Activated CD4-positive, CD25-positive, alpha-beta regulatory T cell treated with anti-CD3 and anti-CD28 coated beads, Interleukin-2, amount 50 U/mL, for 72 hours (primary cell): Measurements from ENCODE around the gene TGFB2.

Source experiments
- DNase-seq: peaks from one replicate; pipeline ENCODE4 v3.0.0; 2021

Gene TGFB2

GRCh38 chr1:218336328-218336727, 8.8 kb upstream of the TGFB2 start:
- no peak for DNase-seq

- no peak for DNase-seq
Measured at GRCh38 chr1:218339267-218339831, 5.8 kb upstream of the TGFB2 start.

- no peak for DNase-seq
Measured at GRCh38 chr1:218341325-218341724, 3.8 kb upstream of the TGFB2 start.

- no peak for DNase-seq
Measured at GRCh38 chr1:218342091-218342490, 3.0 kb upstream of the TGFB2 start.

- no peak for DNase-seq
Measured at GRCh38 chr1:218345673-218346390, 696 bp downstream of the TGFB2 start.

GRCh38 chr1:218346391-218347204, 1.5 kb downstream of the TGFB2 start:
- DNase-seq, result no peak

- no peak for DNase-seq
Measured at GRCh38 chr1:218347336-218347722, 2.2 kb downstream of the TGFB2 start.

GRCh38 chr1:218347723-218348627, 2.8 kb downstream of the TGFB2 start:
- DNase-seq, result no peak

- DNase-seq, result no peak
Measured at GRCh38 chr1:218348628-218349071, 3.5 kb downstream of the TGFB2 start.

GRCh38 chr1:218349348-218350034, 4.4 kb downstream of the TGFB2 start:
- DNase-seq, result no peak

GRCh38 chr1:218350035-218350525, 4.9 kb downstream of the TGFB2 start:
- no peak for DNase-seq

GRCh38 chr1:218350801-218351266, 5.7 kb downstream of the TGFB2 start:
- DNase-seq, result no peak

- no peak for DNase-seq
Measured at GRCh38 chr1:218351391-218352074, 6.4 kb downstream of the TGFB2 start.

GRCh38 chr1:218352075-218352438, 6.9 kb downstream of the TGFB2 start:
- no peak for DNase-seq

- no peak for DNase-seq
Measured at GRCh38 chr1:218353656-218354055, 8.5 kb downstream of the TGFB2 start.

GRCh38 chr1:218355278-218355677, 10.1 kb downstream of the TGFB2 start:
- no peak for DNase-seq

- DNase-seq, result no peak
Measured at GRCh38 chr1:218357211-218357892, 12.2 kb downstream of the TGFB2 start.

- no peak for DNase-seq
Measured at GRCh38 chr1:218357893-218358232, 12.7 kb downstream of the TGFB2 start.

- no peak for DNase-seq
Measured at GRCh38 chr1:218361298-218362065, 16.3 kb downstream of the TGFB2 start.
